Activated gamma-delta T cell treated with Interleukin-2 at 50 U/mL for 16 hours (primary cell): ENCODE data around the gene FRY.
"Not testable (repeated sequence)": the region's sequence is repeated elsewhere in the genome, so short reads cannot be mapped to it uniquely, and the experiment has no call there.

Experiments
- DNase-seq: peaks from one replicate; pipeline ENCODE4 v3.0.0-alpha.2; 2020

Gene FRY

DNA sequence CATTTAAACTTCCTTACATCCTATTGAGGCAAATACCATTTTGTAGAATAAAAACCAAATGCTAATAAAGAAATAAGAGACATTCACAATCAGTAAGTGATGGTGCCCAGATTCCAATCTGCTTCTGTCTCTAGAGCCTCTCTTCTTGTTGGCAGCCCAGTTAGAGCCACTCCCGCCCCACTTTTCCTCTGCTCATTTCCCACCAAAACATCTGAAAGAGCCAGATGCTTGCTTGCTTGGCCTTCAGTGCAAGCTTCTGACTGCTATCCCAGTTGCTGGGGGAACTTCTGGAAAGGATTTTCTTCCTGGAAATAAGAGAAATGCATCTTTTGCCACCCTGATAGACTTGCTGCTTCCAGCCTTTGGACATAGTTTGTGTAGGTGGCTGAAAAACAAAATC, 12.9 kb downstream of the FRY start:
- DNase-seq, result no peak

DNA sequence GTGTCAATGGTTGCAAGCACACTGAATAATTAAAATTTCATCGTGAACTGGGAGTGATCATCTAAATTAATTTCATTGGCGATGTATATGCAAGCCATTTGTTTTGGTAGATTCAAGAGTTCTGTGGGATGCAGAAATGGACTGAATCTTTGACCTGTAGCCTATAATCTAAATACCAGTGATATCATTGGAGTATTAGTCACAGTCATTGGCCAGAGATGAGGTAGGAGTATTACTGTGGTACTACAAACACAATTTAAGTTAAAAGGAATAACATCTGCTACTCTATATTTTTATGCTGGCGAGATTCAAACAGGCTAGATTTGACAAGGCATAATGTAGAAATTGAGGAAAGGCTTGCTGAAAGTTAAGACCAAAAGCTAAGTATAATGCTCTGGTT, 14.0 kb downstream of the FRY start:
- DNase-seq, result no peak

GRCh38 chr13:32045982-32046785, 14.6 kb downstream of the FRY start:
- no peak for DNase-seq

DNA sequence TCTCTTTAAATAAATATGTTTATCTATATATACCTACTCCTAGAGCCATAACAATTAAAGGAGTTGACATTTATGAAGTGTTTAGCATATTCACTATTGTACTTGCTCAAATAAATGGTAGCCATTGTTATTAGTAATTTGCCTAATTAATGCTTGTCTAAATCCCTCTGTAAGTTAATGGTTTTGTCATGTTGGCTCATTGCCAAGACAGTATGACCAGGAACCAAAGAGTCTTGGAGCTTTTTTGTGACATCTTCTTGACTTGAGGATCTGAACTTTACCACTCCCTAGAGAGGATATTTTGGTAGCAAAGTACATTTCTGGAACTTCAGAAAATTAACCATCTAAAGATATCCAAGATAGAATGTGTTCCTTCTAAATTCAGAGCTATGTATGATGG, 15.5 kb downstream of the FRY start:
- DNase-seq, result no peak

- DNase-seq, result no peak
Observed at GRCh38 chr13:32047793-32048192, 16.2 kb downstream of the FRY start.

- no peak for DNase-seq
Observed at GRCh38 chr13:32048816-32049215, 17.2 kb downstream of the FRY start.

DNA sequence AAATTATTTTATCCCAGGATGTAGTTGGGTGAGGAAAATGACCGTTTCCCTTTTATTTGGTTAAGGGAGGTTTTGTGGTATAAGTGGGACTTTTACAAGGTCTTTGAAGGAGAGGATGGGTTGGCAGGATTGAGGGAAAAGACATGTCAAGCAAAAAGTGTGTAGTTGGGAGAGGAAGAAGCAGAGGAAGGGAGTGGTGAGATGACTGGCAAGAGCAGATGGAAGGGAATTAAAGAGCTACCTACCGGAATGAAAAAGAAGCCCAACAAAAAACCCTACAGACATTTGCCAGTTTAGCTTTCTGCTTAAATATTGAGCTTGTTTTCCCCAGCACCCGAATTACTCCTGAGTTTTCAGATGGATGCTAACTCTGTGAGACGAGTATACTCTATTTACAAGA, 19.6 kb downstream of the FRY start:
- no peak for DNase-seq

GRCh38 chr13:32056316-32056715, 24.7 kb downstream of the FRY start:
- DNase-seq, result no peak

GRCh38 chr13:32057325-32057724, 25.8 kb downstream of the FRY start:
- DNase-seq, result not testable (repeated sequence)

- no peak for DNase-seq
Observed at GRCh38 chr13:32059511-32059984, 28.0 kb downstream of the FRY start.

DNA sequence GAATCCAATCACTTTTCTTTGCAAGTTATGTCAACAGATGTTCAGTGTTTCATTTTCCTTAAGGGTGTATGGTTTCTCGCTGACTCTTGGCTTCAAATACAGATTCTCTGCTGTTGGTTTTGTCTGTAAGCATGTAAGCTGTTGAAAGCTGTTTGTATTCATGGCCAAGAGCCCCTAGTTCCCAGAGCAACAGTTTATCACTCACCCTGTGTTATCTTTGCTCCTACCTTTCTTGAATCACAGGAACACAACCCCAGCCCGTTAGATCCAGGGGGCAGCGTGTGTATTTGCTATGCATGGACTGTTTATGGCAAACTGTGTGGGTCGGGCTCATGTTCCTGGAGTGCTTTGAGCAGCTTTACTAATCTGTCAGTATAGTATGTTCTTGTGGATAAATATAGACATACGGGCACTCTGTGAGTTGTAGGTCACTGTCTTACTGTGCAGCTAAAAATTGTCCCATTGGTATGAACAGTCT, 28.9 kb downstream of the FRY start:
- no peak for DNase-seq

DNA sequence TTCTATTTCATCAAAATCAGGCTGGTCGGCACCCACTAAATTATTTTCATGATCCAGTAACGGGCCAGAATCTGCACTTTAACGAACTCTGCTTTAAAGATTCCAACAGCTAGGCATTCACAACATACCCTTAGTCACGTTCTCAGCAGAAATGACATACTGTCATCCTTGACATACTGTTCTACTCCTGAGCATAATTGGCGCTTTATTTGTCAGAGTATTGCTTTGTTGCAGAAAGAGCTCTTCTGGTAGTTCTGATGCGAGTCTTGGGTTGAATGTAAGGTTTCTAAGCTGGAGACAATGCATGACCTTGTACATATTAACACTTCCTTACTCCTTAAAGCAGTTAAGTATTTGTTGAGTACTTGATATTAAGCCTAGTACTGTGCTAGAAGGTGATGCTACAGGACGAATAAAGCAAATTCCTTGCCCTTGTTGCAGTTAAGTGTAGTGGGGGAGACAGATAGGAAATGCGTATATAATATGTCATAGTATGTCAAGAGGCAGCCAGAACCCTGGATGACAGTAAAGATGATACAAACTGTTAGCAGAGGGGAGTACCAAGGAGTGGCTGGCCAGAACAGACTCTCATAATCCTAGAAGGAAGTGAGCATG, 32.2 kb downstream of the FRY start:
- DNase-seq, result no peak

DNA sequence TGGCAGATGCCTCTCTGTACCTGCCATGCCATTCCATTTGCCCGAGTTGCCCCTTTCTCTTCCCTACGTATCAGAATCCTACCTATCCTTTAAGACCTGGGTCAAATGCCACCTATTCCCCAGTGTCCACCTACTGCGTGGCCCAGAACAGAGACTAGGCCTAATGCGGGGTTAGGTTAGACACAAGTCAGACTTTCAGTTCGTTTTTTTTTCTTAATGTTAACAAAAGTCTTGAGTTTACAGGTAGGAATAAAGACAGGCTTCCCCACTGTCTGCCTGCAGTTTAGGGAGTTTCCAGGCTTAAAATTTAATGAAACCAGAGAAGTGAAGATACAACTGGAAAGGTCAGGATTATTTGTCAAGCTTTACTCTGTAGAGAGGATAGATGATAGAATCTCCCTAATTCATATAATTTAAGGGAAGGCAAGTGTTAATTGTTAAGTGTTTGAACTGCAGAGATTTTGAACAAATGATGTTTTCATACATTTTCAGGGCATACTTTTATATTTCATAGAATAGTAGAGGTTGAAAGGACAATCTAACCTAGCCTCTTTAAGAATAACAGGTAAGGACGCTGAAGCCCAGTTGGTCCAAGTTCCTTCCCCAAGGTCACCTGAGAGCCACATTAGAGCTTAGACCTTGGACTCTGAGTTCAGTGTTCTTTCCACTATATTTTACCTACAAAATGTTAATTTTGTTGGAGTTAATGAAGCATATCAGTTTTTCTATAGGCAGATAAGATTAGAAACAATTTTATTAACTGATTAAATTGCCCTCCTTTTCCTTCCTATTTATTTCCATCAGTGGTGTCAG, 35.8 kb downstream of the FRY start:
- DNase-seq, result no peak

GRCh38 chr13:32068255-32068654, 36.7 kb downstream of the FRY start:
- no peak for DNase-seq

DNA sequence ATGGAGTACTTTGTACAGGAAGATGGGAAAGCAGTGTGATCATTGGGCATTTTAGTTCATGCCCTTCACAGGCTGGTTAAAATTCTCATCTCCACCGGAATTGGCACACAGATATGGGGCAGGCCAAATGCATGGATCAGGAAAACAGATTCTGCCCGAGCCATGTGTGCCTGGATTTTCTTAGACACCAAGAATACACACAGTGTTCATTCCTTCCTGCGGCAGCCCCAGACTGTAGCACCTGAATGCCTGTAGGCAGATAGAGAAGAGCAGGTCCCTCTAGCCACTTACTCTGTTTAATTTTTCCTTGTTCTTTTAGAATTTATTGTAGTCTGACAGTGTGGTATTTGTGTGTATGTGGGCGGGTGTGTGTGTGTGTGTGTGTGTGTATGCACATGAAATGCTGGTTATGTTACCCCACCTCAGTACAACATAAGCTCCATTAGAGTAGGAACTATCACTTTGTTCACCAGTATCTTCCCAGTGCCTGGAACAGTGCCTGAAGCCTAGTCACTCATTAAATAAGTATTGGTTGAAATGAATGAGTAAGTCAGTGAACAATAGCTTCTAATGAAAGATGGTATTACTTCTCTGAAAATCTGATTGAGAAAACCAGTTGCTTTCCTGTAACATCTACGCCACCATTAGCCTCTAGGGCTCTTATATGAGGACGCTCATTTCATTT, 41.7 kb downstream of the FRY start:
- DNase-seq, result no peak

DNA sequence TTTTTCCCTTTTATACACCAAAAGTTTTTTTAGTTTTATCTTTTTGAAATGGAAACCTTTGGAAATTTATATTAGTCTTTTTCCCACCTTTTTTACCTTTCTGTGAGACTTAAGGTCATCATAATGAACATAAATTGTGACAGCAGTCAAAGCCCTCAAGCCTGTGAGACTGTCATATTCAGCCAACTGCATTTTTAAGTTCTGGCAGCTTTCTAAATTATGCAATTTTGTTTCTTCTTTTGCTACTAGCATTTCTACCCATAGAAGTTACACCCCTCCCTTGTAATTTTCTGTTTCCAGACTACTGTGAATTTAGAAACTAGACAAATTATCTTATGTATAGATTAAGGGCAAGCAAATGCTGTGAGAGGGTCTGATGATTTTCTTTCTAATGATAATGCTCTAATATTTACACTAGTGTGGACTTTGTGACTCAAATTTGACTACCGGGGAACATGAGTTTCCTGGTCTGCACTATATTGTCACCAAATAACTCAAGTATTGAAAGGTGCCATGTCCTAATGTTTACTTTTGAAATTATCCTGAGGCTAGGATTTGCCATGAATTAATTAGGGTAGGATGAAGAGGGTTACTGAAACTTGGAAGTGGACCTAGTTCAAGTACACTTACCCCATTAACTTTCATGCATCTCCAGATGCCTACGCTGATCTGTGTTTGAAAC, 43.7 kb downstream of the FRY start:
- DNase-seq, result no peak

DNA sequence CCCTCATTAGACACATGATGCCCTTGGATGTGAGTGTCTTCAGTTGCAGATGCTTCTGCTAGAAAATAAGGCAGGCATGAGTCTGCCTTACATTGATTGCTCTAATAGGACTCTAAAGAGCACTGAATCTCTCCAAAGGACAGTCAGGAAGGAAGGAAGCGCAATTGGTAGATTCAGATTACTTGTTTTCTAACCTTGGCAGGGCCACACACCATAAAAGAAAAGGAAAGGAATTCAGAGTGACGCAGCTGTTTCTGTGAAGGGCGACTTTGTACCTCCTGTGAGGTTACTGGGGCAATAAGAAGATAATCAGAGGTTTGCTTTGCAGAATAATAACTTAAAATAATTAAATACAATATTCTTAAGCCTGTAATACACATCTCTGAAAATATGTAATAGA, 48.0 kb downstream of the FRY start:
- DNase-seq, result no peak

- no peak for DNase-seq
Observed at GRCh38 chr13:32080328-32080744, 48.8 kb downstream of the FRY start.

DNA sequence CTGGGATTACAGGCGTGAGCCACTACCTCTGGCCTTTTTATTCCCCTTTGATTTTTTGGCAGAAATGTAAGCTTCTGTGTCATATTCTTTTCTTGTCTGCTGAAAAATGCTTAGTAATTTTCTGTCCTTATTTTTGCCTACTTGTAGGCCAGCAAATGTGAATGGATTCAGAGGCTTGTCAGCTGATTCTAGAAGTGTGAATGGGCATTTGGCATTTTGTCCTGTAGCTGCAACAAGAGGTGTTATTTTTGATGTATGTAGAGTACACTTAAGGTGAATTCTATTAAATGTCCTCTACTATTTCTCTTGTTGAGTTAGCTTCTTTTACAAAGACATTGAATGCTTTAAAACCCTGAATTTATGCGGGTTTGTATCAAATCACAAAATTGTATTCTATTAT, 50.0 kb downstream of the FRY start:
- no peak for DNase-seq

- no peak for DNase-seq
Observed at GRCh38 chr13:32086366-32086765, 54.8 kb downstream of the FRY start.

DNA sequence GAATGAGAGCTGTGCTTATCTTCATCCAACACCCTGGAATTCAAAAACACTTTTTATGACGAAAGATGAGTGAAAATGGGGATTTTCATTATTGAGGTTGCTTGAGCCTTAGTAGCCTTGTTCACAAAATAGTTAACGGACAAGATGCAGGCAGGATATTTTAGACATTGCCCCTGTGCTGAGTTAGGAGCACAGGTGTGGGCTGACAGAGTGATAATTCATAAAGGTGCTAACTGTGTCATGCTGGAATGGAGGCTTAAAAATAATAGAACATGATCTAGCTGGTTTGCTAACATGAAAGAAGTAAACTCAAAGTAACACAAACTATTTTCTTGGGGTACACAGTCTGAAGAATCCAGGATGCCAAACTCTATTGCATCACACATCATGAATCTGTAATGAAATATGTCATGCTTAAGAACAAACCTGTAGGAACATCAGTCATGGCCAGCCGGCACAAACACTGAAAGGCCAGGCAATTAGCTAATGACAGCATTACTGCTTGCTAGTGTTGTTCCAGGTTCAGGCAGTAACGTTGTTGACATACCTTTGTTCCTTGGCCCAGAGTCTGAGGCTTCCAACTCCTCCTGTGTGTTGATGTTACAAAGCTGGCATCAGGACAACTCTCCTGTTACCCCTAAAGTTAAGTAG, 55.3 kb downstream of the FRY start:
- no peak for DNase-seq
